GM19240 (cell line): Measurements from ENCODE around the gene GOLGB1.
A peak's percentile ranks its signal among the peaks of the same experiment; 100 is the strongest.
"Not testable (repeated sequence)": the region's sequence is repeated elsewhere in the genome, so short reads cannot be mapped to it uniquely, and the experiment has no call there.

Experiments
- DNase-seq: peaks from one replicate; pipeline ENCODE4 v3.0.0; 2011; ENCODE audit warnings: low spot score; ENCODE audit not compliant: insufficient read length

Gene GOLGB1, protein sequence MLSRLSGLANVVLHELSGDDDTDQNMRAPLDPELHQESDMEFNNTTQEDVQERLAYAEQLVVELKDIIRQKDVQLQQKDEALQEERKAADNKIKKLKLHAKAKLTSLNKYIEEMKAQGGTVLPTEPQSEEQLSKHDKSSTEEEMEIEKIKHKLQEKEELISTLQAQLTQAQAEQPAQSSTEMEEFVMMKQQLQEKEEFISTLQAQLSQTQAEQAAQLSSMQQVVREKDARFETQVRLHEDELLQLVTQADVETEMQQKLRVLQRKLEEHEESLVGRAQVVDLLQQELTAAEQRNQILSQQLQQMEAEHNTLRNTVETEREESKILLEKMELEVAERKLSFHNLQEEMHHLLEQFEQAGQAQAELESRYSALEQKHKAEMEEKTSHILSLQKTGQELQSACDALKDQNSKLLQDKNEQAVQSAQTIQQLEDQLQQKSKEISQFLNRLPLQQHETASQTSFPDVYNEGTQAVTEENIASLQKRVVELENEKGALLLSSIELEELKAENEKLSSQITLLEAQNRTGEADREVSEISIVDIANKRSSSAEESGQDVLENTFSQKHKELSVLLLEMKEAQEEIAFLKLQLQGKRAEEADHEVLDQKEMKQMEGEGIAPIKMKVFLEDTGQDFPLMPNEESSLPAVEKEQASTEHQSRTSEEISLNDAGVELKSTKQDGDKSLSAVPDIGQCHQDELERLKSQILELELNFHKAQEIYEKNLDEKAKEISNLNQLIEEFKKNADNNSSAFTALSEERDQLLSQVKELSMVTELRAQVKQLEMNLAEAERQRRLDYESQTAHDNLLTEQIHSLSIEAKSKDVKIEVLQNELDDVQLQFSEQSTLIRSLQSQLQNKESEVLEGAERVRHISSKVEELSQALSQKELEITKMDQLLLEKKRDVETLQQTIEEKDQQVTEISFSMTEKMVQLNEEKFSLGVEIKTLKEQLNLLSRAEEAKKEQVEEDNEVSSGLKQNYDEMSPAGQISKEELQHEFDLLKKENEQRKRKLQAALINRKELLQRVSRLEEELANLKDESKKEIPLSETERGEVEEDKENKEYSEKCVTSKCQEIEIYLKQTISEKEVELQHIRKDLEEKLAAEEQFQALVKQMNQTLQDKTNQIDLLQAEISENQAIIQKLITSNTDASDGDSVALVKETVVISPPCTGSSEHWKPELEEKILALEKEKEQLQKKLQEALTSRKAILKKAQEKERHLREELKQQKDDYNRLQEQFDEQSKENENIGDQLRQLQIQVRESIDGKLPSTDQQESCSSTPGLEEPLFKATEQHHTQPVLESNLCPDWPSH (N-terminal part only)

DNA sequence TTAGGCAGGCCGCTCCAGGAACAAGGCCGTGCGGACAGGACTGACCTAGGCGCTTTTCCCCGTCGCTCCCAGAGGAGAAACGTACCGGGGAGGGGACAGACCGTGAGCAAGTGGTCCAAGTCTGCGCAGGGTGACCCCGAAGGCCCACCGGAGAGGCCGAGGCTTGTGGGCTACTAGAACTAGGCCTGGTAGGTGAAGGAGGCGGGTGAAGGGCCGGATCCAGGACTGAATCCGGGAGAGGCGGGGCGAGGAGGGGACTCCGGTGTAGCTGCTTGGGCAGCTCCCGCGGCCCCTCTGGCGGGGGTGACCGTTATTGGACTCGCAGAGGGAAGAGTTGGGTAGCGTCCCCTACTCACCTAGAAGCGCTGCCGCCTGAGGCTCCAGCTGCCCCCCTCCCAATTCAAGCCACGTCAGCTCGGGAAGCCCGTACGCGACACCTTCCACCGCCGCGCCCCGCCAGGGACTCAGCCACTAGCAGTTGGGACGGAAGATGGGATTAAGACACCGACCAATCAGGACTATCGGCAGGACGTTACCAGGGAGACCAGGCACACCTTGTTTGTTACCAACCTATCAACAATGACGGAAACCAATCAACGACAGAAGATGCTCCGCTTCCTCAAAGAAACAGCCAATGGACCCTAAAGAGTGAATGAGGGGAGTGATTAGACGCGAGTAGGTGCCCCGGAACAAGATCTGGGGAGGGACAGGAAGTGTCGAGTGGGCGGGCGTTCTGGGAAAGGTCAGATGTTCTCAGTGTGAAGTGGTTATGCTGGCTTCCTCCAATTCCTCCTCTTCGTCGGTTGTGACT is at the start of gene GOLGB1:
Gene GOLGB1, minus strand, starts transcription at position 466 of the 811 bp plus-strand sequence. CDS start 18,770 bp downstream, outside the sequence.
- peak; percentile 89 for DNase-seq

DNA sequence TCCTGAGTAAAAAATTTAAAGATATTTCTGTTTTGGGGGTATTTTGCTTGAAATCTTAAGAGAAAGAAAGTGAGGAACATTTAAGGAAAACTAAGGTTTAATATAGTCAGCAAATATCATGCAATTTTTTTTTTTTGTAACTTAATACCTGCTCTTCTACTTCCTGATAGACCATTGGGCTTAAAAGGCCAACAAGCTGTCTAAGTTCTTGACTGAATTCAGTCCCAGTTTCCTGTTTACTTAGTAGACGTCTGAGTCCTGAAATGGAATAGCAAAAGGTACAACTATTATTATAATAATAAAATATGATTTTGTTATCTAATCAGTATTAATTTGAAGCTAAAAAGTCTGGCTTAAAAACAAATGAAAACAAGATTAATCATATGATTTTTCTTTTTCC is 47.4 kb upstream of the GOLGB1 start:
- no peak for DNase-seq

DNA sequence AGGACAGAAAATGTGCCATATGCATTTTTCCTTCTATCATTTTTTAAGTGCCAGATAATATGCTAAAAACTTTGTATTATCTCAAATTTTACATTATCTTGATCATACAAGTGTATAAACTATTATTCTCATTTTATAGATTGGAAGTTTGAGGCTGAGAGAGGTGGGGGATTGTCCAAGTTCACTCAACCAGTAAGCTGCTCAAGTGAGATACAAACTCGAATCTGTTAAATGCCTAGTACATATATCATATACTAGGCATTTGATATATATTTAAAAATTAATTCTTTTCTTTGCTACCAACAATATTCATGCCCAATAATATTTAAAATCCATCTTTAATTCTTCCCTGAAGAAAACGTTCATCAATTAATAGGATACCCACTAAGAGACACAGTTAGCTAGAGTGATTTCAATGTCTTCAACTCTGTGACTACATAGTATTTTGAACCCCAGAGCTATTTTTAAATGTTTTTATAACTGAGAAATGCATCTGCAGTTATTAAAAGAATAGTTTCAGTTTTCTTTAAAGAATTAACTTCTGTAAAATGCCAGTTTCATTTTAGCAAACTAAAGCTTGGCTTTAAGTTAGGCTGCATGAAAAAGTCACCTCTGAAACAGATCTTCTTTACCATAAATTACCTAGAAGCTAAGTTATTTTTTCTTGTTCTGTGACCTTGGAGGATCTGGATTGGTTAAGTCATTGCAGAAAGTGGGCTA is 44.9 kb upstream of the GOLGB1 start:
- no peak for DNase-seq

DNA sequence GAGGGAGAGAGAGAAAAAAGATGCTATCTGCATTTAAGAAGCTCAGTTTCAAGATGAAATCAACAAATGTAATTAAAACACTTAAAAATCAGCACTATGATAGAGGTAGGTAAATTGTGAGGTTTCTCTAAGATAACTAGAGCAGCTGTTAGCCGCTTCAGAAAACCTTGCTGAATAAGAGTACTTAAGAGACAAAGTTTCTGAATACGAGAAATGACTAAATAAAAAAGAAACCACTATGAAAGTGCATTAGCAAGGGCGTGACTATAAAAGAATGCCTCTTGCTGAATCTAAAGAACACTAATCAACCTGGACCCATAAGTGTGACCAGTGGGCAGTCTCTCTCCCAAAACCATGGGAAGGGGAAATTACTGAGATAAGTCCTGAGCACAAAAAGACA is 43.5 kb upstream of the GOLGB1 start:
- no peak for DNase-seq

DNA sequence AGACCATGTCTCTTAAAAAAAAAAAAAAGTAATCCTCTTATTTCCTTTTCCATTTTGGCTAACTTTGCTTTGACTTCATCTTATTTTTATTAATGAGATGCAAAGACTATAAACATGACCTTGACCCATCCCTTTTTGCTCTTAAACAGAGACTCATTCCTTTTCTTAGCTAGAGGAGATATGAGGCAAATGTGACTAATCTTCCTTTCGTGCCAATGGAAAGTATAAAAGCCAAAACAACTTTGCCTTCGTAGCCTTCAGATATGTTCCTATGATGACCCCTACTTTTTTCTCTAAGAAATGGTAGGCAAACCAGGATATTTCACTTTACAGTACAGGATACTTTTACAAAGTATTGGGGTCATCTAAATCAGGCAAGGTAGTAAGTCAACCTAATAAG is 36.9 kb upstream of the GOLGB1 start:
- no peak for DNase-seq

DNA sequence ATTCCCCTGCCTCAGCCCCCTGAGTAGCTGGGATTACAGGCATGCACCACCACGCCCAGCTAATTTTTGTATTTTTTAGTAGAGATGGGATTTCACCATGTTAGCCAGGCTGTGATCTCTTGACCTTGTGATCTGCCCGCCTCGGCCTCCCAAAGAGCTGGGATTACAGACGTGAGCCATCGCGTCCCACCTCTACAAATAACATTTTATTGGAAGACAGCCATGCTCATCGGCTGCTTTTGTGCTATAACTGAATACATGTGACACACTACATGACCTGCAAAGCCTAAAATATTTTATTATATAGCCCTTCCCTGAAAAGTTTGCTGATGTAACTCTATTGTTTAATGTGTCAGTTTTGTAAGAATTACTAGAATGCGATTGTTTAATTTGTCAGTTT is 33.2 kb upstream of the GOLGB1 start:
- not testable (repeated sequence) for DNase-seq

DNA sequence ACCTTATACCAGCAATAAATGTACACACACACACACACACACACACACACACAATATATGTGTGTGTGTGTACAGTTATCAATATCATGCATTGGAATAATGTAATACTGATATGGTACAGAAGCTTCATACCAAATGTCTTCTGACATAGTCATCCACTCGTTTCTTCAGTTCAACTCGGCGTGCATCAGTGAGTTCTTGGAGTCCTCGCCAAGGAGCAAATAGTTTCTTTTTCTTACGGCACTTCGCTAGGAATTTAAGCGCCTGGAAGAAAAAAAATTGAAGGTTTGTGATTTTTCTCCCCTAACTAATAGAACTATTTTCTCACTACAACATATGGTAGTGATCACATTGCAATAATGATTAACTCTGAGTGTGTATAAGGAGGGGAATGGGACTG is 32.1 kb upstream of the GOLGB1 start:
- no peak for DNase-seq

DNA sequence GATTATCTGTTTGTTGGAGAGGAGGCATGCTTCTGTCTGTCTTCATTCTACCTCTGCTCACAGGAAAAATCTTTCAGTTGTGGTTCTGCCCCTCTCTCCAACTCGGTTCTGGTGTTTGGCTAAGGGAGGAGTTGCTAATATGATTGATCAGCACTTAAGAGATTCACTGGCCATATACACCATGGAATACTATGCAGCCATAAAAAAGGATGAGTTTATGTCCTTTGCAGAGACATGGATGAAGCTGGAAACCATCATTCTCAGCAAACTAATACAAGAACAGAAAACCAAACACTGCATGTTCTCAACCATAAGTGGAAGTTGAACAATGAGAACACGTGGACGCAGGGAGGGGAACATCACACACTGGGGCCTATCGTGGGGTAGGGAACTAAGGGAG is 25.6 kb upstream of the GOLGB1 start:
- not testable (repeated sequence) for DNase-seq

DNA sequence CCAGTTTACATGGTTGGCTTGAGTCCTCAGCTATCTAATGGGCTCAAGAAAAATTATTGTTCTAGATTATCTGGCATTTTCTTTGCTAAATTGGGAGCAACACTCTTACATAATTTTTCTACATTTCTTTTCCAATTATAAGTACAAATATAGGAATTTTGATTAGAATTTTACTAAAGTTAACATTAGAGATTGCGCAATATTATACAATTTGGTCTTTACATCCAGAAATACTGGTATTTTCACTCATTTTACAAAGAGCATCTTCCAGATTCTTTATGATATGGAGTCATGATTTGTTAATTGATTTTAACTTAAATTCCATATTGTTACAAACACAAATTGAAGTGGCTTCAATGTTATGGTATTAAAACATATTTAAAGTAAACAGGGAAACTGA is 19.7 kb upstream of the GOLGB1 start:
- no peak for DNase-seq

DNA sequence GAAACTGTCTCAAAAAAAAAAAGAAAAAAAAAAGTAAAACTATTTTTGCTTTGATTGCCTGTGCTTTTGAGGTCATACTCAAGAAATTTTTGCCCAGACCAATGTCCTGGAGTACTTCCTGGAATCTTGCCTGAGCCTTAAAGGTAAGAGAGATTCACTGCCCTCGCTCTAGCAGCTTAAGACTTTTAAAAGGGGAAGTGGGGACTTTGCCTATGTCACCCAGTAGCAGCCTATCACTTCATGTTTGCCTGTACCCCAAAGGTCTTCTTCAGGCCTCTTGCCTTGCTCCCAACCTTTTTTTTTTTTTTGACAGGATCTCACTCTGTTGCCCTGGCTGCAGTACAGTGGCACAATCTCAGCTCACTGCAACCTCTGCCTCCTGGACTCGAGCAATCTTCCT is 18.9 kb upstream of the GOLGB1 start:
- DNase-seq = no peak

DNA sequence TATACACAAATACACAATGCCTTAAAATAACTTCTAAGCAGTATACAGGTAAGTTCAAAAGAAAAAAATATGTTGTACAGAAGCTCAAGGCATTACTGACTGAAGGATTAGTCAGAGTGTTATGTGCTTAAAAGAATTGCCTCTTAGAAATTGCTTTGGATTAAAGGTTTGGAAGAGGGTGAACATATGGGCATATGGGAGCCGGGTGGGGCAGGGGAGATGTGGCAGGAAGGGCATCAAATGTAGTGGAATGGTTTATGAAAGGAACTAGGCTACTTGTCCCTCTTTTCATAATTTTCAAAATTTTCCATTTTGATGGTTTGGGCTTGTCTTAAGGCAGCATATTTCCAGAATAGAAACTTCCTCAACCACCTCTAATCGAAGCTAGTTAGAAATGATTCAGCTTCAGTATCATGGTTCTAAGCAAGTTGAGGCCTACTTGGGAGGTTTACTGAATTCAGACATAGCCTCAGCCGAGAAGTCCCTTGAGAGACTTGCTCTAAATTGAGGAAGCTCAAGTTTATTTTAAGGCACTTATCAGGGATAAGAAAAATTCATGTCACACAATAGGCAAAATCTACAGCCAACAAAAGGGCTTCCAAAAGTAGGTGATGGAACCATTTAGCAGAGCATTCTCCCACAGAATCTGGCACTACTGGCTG is 10.1 kb upstream of the GOLGB1 start:
- DNase-seq = no peak

DNA sequence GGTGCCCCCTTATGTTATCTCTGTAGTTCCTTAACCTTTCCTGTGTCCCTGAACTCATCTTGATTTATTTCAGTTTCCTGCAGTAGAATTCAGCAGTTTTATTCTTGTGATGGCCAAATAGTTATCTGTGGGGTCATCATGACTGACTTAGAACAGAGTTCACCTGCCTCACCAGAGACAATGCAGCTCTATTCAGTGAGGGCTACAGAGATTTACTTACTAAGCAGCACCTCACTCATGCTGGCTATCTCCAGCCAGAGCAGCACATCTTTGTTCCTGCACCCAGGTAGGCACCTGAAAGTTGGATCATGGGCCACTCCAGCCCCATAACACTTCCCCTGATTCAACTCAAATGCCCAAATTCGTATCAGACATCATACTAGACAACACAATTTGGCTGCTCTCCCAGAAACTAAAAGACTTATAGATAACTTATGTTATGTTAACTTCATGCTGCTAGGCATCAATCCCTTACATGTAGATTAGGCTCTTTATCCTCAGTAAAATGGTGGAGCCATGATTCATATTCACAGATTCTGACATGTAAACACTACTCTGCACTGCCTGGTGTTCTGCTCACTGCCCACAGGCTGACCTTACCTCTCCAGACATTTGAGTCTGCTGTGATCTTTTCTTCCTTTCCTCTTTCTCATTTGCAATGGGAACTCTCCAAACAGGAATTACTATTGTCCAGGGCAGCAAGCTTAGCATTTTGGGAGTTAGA is 9.3 kb upstream of the GOLGB1 start:
- DNase-seq = no peak

DNA sequence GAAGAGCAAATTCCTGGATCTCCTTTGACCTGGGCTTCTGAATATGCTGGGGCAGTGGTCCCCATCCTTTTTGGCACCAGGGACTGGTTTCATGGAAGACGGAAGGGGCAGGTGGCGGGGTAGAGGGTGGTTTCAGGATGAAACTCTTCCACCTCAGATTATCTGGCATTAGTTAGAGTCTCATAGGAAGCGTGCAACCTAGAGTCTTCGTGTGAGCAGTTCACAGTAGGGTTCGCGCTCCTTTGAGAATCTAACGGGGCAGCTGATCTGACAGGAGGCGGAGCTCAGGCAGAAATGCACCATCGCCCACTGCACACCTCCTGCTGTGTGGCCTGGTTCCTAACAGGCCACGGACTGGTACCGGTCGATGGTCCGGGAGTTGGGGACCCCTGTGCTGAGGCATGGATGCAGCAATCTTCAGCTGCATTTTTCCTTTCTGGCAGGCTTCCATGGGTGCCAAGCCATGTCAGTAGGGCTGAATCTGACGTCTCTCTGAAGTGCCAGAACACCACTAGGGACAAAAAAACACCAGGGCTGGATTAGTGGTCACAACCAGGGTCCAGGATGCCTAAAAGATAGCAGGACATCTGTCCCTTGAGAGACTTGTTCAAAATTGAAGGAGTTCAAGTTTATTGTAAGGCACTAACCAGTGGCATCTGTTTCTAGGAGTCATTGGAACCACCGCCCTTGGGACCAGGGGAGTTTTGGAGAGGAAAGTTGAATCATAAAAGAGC is 8.4 kb upstream of the GOLGB1 start:
- DNase-seq = no peak

DNA sequence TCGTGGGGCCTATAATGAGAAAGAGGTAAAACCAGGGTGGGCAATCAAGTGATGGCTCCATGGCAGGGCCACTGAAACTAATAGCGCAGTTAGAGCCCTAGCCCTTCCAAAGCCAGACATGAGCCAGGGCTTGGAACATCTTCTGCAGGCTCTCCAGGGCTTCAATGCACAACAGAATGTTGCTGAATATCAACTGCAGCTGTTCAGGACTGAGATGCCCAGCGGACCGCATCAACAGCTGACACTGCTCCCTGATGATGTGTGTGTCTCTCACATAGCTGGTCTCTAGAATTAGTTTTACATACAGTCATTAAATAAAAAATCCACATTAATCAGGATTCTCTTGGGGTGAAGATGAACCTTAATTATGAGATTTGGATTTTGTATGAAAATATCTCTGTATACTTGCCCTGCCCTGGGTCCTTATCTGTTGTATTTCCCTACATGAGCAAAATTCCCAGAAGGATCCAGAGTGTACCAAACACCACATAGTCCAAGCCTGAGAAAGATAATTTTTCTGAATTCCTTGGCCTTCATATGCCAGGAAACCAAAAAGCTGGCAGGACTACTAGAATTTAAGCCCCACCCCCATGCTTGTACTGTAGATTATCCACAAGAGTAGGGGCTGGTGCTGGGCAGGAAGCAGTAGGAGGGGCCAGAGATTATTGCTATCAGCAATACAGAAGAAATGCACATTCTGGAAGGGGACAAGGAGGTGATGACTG is 7.7 kb upstream of the GOLGB1 start:
- no peak for DNase-seq

DNA sequence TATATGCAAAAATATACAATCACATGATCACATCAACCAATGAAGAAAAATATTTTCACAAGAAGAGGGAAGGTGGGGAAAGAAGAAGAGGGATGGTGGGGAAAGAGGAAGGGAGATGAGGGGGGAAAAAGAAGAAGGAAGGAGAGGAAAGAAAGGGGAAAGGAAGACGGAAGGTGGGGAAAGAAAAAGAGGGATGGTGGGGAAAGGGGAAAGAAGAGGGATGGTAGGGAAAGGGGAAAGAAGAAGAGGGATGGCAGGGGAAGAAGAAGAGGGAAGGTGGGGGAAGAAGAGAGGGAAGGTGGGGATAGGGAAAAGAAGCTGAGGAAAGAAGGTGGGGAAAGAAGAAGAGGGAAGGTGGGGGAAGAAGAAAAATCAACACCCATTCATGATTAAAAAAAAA is 3.2 kb upstream of the GOLGB1 start:
- DNase-seq = no peak

DNA sequence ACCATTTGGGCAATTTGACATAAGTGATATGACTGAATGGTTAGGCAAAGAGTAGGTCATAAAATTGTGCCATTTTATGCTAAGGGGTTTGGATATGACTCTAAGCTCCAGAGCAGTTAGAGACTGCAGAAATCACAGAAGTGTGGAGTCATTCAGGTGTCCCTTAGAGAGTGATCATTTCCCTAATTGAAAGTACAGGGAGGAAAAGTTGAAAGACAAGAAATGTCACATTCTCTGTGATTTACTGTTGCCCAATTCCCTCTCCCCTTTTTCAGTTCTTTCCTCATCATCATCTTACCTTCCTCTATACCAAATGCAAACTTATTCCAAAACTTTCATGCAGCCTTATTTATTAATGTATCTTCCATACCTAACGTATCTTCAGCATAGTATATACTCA is 2.7 kb upstream of the GOLGB1 start:
- no peak for DNase-seq

DNA sequence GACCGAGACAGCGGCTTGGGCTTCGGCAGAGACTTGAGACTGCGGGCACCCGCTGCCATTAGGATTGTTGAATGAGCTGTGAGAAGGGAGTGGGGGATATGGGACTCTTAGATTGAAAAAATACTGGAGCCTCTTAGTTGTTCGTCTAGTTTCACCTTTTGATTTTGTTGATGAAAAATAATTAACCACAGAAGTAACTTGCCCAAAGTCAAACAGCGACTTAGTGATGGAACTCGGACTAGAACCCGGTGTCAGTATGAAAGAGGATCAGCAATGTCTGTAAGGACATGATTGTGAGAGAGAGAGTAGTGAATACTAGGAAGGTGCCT is 510 bp upstream of the GOLGB1 start:
- no peak for DNase-seq
